Glomerular visceral epithelial cell (primary cell): ENCODE data around the gene E2F1.

Experiments used
- DNase-seq: peaks from one replicate; pipeline ENCODE4 v3.0.0-alpha.2; 2016; ENCODE audit errors: extremely low spot score

Gene E2F1

DNA sequence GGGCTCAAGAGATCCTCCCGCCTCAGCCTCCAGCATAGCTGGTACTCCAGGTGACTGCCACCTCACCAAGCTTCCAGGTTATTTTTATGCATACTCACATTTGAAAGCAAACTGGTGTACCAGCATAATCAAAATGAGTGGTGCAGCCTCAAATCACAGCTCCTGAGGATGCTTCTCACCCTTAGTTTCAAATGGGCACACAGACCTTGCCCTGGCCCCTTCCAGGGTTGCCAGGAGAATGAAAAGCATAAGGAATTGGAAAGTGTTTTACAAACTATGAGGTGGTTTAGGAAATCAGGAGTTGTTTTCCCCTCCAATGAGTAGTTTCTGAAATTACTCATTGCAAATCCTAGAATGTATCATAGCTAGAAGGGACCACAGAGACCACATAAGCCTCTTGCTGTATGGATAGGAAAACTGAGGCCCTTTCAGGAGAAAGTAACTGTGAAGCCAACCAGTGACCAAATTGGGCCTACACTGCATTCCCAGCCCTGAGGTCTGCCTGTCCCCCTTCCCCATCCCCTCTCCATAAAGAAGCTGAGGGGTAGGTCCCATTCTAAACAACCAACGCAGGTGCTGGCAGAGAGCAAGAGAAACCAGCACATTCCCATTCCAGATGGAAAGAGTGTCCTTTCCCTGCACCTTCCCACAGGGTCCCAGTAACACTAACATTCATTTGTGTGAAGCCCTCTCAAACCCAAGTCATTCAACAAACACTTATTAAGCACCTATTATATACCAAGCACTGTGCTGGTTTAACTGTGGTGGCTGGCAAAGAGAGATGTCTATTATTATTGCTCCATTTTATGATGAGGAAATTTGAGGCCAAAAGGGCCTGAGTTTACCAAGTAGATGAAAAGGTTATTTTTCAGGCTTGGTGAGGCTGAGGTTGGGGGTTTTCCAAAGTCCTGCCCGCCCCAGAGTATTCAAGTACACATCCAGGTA lies 2.1 kb upstream of the E2F1 start:
- no peak for DNase-seq

DNA sequence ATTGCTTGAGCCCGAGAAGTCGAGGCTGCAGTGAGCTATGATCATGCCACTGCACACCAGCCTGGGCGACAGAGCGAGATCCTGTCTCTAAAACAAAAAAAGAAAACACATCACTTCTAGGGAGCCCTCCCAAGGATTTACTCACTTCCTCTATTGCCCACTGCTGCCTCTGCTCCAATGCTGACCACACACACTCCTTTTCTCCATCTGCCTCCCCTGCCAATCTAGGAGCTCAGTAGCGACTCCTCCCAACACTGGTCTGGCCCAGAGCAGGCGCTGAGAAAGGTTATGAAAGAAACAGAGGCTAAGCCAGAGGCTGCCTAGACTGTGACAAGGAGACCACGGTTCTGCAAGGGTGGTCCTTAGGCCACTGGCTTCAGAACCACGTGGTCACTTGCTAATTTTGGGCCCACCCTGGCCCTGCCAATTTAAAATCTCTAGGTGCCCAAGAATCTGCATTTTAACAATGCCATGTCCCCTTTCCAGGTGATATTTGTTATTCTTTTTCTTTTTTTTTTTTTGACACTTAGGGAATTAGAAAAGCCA lies 1.3 kb upstream of the E2F1 start:
- DNase-seq, result no peak

GRCh38 chr20:33686984-33687366 lies 790 bp upstream of the E2F1 start:
- no peak for DNase-seq

- DNase-seq, result peak; percentile 60
These were observed 671 bp downstream of the E2F1 start for GRCh38 chr20:33685328-33686099.

GRCh38 chr20:33684533-33685327 lies 1.5 kb downstream of the E2F1 start:
- no peak for DNase-seq

DNA sequence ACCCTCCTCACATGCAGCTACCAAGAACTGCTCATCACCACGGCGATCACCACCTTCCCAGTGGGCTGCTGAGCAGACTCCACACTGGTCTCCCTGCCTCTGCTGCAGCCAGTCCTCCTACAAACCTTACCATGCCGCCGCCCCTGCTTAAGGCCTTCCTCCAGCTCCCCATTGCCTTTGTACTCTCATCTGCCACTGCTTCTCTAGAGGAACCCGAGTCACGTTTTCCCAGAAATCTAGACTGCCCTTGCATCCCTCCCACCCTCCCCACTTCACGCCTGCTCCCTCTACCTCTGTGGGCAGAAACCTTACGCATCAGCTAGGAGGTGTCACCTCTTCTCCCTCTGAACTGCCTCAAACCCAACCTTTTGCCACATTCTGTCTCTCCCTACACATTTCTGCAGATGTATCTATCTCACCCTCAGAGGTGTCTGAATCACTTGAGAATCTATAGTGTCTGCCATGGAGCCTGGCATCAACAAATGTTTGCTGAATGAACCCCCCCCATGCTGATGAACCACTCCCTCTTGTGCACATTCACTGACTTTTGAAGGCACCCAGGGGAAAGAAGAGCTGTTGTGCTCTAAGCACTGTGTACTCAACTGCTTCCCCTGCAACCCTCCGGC lies 4.3 kb downstream of the E2F1 start:
- no peak for DNase-seq

DNA sequence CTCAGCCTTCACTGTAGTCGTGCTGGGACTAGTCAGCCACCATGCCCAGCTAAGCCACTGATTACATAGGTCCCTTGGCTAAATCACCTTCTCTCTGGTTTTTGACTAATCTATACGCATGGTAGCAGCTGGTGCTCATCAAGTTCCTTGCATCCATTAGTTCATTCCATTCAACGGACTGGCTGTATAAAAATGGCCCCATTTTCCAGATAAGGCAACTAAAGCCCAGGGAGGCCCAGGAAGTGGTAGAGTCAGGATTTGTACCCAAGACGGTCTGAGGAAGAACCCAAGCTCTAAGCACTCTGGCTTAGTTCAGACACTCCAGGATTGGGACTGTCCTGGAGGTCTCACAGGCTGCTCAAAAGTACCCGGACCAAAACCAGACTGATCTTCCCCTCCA lies 4.9 kb downstream of the E2F1 start:
- DNase-seq, result no peak

GRCh38 chr20:33680686-33681085 lies 5.5 kb downstream of the E2F1 start:
- DNase-seq, result no peak

DNA sequence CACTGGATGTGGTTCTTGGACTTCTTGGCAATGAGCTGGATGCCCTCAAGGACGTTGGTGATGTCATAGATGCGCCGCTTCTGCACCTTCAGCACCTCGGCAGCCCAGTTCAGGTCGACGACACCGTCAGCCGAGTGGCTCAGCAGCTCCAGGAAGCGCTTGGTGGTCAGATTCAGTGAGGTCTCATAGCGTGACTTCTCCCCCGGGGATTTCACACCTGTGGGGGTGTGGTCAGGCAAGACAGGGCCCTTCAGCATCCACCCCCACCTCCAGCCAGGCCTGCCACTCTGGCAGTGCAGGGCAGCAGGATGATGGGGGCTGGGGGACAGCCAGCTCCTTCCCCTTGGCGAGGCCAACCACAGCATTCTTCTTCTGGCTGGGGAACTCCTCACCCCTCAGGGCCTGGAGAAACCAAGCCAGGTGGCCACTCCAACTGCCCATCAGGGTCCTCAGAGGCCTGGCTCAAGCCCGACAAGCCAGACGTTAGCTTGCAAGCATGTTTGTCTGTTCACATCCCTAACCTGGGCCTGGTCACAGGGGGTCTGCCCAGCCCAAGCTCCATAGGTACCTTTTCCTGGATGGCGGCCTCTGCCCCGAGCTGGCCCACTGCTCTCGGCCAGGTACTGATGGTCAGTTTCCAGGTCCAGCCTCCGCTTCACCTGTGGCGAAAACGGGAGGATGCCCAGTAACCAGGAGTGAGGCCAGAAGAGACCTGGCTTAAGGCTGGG lies 6.3 kb downstream of the E2F1 start:
- DNase-seq, result no peak

GRCh38 chr20:33677991-33678702 lies 8.0 kb downstream of the E2F1 start:
- DNase-seq, result no peak

DNA sequence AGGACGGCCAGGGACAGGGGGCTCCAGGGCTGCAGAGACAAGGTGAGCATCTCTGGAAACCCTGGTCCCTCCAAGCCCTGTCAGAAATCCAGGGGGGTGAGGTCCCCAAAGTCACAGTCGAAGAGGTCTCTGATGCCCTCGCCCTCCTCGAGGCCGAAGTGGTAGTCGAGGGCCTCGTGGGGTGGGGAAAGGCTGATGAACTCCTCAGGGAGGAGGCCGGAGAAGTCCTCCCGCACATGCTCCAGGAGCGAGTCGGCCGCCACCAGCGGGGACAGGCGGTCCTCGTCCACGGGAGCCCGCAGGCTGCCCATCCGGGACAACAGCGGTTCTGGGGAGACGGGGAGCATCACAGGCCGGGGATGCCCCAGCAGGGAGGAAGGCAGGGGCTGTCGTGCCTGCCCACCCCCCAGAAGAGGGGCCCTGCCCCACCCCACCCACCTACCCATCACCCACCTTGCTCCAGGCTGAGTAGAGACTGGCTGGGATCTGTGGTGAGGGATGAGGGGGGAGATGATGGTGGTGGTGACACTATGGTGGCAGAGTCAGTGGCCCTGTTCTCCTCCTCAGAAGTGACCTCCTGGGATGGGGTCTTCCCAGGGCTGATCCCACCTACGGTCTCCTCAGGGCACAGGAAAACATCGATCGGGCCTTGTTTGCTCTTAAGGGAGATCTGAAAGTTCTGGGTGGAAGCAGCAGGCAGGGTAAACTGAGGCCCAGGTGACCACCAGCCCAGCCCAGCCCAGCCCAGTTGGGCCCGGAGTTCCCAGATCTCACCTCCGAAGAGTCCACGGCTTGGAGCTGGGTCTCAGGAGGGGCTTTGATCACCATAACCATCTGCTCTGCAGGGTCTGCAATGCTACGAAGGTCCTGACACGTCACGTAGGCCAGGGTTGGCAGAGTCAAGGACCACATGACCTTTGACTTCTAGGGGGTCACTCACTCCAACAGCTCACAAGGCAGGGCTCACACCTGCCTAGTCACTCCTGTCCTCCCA lies 9.2 kb downstream of the E2F1 start:
- DNase-seq, result no peak

DNA sequence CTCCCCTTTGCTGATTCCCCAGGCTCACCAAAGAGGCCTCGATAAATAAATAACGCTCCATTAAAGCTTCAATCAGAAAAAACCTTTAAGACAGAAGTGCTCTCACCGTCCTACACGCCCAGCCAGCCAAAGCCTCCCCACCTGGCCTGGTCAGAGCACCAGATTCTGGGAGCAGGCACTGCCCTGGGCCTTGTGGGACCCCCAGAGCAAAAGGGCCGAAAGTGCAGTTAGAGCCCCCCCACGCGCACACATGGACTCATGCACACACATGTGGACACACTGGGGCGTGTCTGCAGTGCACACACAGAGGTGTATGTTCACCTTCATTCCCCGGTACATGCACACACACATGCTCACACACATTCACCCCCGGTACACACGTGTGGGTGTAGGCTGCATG lies 10.1 kb downstream of the E2F1 start:
- DNase-seq, result no peak

- no peak for DNase-seq
These were observed 10.8 kb downstream of the E2F1 start for GRCh38 chr20:33675136-33675959.

GRCh38 chr20:33674294-33675135 lies 11.7 kb downstream of the E2F1 start, which contains the start of gene NECAB3:
Gene NECAB3, minus strand, starts transcription at chr20:33674428. Its CDS starts 76 bp downstream, at chr20:33674352.
- DNase-seq, result peak; percentile 88

GRCh38 chr20:33673410-33674293 lies 12.5 kb downstream of the E2F1 start:
- peak; percentile 68 for DNase-seq

- DNase-seq, result no peak
These were observed 13.1 kb downstream of the E2F1 start for GRCh38 chr20:33673114-33673409.
